Thoracic aorta (tissue), 2 donors: ENCODE data around the gene ZCCHC24. TPM values are rescaled to one million over a fixed set of nuclear protein-coding genes. Genes with fewer than 3 reads are reported as not detected.

Experiments used
- ATAC-seq: fragments of 150-250 bp; one replicate; pipeline ENCODE4 v1.8.0; 2017; ENCODE audit warnings: low read depth; ENCODE audit not compliant: insufficient number of reproducible peaks, low FRiP score
- DNase-seq: peaks from one replicate; pipeline ENCODE4 v3.0.0-alpha.2; 2020; ENCODE audit warnings: low spot score
- H3K27ac ChIP-seq, 2 donors: fragments of 200-600 bp; sonication (generic); 1 replicate in 1 of 2; 2 replicates in 1 of 2; pipeline ENCODE4 v1.5.1; 2016; ENCODE audit warnings: mild to moderate bottlenecking in 2 of 2, moderate library complexity in 2 of 2
- H3K27me3 ChIP-seq: fragments of 200-600 bp; sonication (generic); replicated peaks from 2 replicates; pipeline ENCODE4 v1.6.0; 2016; ENCODE audit warnings: mild to moderate bottlenecking; ENCODE audit not compliant: insufficient read depth
- H3K36me3 ChIP-seq: fragments of 200-600 bp; sonication (generic); one replicate; pipeline ENCODE4 v1.5.1; 2016
- H3K4me1 ChIP-seq, 2 donors: fragments of 200-600 bp; sonication (generic); 1 replicate in 1 of 2; 2 replicates in 1 of 2; pipeline versions ENCODE4 v1.5.1 to v1.6.0; 2016; ENCODE audit warnings: low read depth in 2 of 2, mild to moderate bottlenecking in 1 of 2; ENCODE audit not compliant: control insufficient read depth in 1 of 2
- H3K4me3 ChIP-seq: fragments of 200-600 bp; sonication (generic); 2 replicates; pipeline ENCODE4 v1.5.1; 2016; ENCODE audit warnings: mild to moderate bottlenecking
- H3K9me3 ChIP-seq: fragments of 200-600 bp; sonication (generic); 2 replicates; pipeline ENCODE4 v1.5.1; 2016
- CTCF ChIP-seq: fragments of 200-600 bp; sonication (generic); IDR thresholded peaks from one replicate; pipeline ENCODE4 v1.5.1; 2019; ENCODE audit warnings: antibody characterized with exemption
- total RNA-seq, 2 donors: library from RNA; depleted of rRNA; stranded (reverse); fragments of >200 nt; gene quantifications; one replicate each; pipeline versions ENCODE4 v1.1.0 to v1.2.3, GENCODE V29; 2016

Gene ZCCHC24
- total RNA-seq, 2 donors from 2014 or later, result 66.9 to 82.9 TPM

- Histone ChIP-seq H3K36me3 (peaks cover 16% of the 10 kb centered on the region), H3K27me3 (no peaks in the 10 kb centered on the region), H3K9me3 (no peaks in the 10 kb centered on the region), H3K27ac (no peak overlapping the region), H3K4me1 (peaks cover 44 to 71% of the 10 kb centered on the region in 2 donors), H3K4me3 (no peak overlapping the region)
- TF ChIP-seq CTCF, result no peak
- ATAC-seq (no peak), DNase-seq (no peak)
Observed at GRCh38 chr10:79418274-79418673, 27.1 kb downstream of the ZCCHC24 start.

- peaks cover 16% of the 10 kb centered on the region for H3K36me3 ChIP-seq
Observed at GRCh38 chr10:79417731-79418130, 27.7 kb downstream of the ZCCHC24 start.

GRCh38 chr10:79417266-79417665, 28.2 kb downstream of the ZCCHC24 start:
- no peaks in the 10 kb centered on the region for H3K9me3 ChIP-seq
- H3K4me1 ChIP-seq, result peaks cover 38 to 61% of the 10 kb centered on the region in 2 donors
- no peak overlapping the region for H3K4me3 ChIP-seq
- no peaks in the 10 kb centered on the region for H3K27me3 ChIP-seq
- peaks cover 16% of the 10 kb centered on the region for H3K36me3 ChIP-seq
- no peak for TF ChIP-seq CTCF
- H3K27ac ChIP-seq, result no peak overlapping the region
- ATAC-seq (no peak), DNase-seq (no peak)

More at GRCh38 chr10:79417731-79418130, 27.7 kb downstream of the ZCCHC24 start:
- no peak overlapping the region for H3K4me3 ChIP-seq
- TF ChIP-seq CTCF, result no peak
- H3K9me3 ChIP-seq, result no peaks in the 10 kb centered on the region
- ATAC-seq (no peak), DNase-seq (no peak)
- H3K4me1 ChIP-seq, result peaks cover 41 to 66% of the 10 kb centered on the region in 2 donors
- H3K27me3 ChIP-seq, result no peaks in the 10 kb centered on the region
- H3K27ac ChIP-seq, result no peak overlapping the region

GRCh38 chr10:79416578-79417255, 28.7 kb downstream of the ZCCHC24 start:
- DNase-seq (no peak), ATAC-seq (no peak)
- TF ChIP-seq CTCF, result no peak
- Histone ChIP-seq H3K27me3 (no peaks in the 10 kb centered on the region), H3K27ac (no peak overlapping the region), H3K9me3 (no peaks in the 10 kb centered on the region), H3K36me3 (peaks cover 16% of the 10 kb centered on the region), H3K4me3 (no peak overlapping the region), H3K4me1 (peaks cover 34 to 56% of the 10 kb centered on the region in 2 donors)

- no peak for TF ChIP-seq CTCF
- no peaks in the 10 kb centered on the region for H3K27me3 ChIP-seq
- DNase-seq, result no peak
- ATAC-seq, result no peak
- no peak overlapping the region for H3K27ac ChIP-seq
- peaks cover 16% of the 10 kb centered on the region for H3K36me3 ChIP-seq
- no peak overlapping the region for H3K4me3 ChIP-seq
- H3K9me3 ChIP-seq, result no peaks in the 10 kb centered on the region
- peaks cover 27 to 48% of the 10 kb centered on the region in 2 donors for H3K4me1 ChIP-seq
Observed at GRCh38 chr10:79415736-79416577, 29.5 kb downstream of the ZCCHC24 start.
